HuH-7.5 (cell line): Measurements from ENCODE around the gene SEMA5A.

Experiments
- DNase-seq: peaks from one replicate; pipeline ENCODE4 v3.0.0; 2011; ENCODE audit warnings: low spot score

The SEMA5A gene

GRCh38 chr5:9324348-9325077 lies 221.4 kb downstream of the SEMA5A start:
- DNase-seq, result no peak

DNA sequence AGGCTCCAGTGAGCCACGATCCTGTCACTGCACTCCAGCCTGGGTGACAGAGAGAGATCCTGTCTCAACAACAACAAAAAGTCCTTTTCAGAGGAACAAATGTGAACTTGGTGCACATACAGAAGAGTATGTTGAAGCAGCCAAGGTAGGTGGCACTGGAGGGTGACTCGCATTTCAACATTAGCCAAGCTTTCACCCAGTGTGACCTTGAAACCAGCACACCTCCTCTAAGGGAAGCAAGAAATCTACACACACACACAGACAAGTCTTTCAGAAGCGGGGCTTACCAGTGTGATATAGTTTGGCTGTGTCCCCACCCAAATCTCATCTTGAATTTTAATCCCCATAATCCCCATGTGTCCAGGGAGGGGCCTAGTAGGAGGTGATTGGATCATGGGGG lies 225.2 kb downstream of the SEMA5A start:
- no peak for DNase-seq

- no peak for DNase-seq
Measured at GRCh38 chr5:9318031-9318430, 227.8 kb downstream of the SEMA5A start.

DNA sequence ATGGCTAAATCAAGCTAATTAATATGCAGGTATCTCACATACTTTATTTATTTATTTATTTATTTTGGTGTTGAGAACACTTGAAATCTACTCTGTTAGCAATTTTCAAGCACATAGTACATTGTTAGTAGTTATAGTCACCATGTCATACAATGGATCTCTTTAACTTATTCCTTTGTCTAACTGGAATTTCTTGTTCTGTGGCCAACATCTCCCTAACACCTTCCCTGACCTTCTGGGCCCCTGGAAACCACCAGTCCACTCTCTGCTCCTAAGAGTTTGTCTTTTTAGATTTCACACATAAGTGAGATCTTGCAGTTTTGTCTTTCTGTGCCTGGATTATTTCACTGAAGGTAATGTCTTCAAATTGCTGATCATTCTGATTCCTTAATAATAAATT lies 229.1 kb downstream of the SEMA5A start:
- DNase-seq, result no peak

DNA sequence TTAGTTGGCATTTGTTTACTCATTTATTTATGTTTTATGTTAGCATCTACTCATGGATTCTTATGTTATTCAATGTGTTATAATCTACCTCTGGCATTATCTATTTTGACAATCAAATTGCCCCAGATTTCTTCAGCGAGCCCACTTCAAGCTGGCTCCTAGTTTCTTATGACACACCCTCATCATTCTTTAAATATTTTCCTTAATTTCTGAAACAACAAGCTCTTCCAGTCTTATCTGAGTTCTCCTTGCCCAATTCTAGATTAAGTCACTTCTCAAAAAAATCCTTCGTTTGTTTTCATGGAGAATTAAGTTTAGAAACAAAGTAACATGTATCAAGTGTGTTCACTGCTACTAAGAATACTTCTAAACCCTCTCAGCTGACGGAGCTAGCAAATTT lies 229.8 kb downstream of the SEMA5A start:
- no peak for DNase-seq

DNA sequence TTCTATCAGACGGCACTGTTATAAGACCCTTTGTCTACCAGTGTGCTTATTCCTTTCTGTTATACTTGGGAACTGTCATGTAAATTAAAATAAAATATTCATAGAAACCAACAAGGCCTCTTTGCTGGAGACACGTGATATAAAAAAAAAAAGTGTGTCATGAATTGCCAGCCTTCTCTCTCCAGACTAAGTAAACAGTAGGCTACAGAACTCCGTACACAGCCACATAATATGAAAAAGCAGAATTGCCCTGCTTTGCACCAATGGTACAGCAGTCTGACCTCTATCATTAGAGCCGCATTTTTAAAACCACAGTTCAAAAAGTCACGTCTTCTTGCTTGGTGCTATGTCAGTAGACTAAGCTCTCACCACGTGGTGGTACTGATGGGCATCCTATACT lies 231.3 kb downstream of the SEMA5A start:
- no peak for DNase-seq

DNA sequence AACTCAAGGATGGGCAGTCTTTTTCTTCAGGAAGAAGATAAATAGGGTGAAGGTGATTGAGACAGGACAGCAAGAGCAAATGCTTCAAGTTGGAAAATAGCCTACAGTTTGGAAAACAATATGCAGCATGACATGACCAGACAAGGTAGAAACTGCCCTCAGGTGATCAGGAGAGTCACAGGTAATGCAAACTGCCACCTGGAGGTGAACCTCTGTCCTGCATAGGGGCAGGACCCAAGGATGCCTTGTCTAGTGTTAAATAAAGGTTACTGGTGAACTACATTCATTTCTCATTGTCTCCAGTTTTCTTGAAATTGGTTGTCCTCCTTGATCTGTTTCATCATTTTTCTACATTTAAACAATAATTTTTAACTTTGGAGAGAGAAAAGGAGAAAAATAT lies 232.1 kb downstream of the SEMA5A start:
- DNase-seq, result no peak

DNA sequence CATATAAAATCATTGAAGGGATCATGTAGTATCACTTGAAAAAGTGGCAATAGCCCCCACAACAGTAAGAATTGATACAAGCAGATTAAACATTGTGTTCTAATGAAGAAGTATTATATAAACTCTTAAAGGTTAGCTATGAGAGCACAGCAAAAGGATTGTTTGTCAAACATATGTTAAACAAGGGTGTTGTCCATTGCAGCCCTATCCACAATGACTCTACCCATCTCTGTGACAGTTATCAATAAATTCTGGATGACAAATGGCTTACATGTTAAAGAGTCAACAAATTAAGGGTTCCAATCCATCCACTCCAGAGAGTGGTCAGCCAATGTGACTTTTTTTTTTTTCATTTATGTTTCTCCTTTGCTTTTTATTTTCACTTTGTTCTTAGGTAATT lies 238.7 kb downstream of the SEMA5A start:
- DNase-seq, result no peak

- no peak for DNase-seq
Measured at GRCh38 chr5:9302218-9302617, 243.7 kb downstream of the SEMA5A start.

DNA sequence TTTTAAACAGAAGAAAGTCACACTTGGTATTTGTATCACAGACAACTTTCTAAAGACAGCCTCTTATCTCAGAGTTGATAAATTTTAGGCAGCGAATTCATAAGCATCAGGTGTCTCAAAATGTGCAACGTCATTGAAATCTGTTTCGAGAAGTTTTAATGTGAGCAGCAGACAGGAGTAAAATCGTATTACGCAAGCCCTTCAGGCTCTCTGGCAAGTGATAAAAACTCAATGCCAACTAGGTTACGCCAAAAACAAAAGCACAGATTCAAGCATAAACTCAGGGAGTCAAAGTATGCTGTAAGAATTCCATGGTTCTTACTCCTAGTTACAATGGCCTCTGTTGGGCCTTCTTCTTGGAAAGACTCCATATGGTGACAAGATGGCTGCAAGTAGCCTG lies 244.7 kb downstream of the SEMA5A start:
- DNase-seq, result no peak

- no peak for DNase-seq
Measured at GRCh38 chr5:9297134-9297533, 248.7 kb downstream of the SEMA5A start.

GRCh38 chr5:9295466-9295801 lies 250.4 kb downstream of the SEMA5A start:
- DNase-seq, result no peak

GRCh38 chr5:9294793-9295465 lies 250.9 kb downstream of the SEMA5A start:
- DNase-seq, result no peak

DNA sequence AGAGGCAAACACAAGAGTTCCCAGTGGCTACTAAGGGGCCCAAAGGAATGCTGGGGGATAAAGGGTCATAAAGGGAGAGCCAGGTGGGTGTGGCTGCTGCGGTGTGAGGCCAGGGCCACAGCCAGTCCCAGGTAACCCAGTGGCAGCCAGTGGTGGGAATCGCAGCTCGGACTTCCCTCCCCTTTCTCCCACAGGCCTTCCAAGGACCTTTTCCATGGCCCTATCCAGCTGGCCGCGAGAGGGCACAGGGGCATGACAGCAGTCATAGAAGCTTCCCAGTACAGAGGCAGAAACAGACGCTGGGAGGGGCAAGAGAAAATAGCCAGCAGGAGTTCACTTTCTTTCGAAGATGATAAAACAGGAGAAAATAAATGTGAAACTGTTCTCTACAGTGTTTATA lies 257.6 kb downstream of the SEMA5A start:
- no peak for DNase-seq

DNA sequence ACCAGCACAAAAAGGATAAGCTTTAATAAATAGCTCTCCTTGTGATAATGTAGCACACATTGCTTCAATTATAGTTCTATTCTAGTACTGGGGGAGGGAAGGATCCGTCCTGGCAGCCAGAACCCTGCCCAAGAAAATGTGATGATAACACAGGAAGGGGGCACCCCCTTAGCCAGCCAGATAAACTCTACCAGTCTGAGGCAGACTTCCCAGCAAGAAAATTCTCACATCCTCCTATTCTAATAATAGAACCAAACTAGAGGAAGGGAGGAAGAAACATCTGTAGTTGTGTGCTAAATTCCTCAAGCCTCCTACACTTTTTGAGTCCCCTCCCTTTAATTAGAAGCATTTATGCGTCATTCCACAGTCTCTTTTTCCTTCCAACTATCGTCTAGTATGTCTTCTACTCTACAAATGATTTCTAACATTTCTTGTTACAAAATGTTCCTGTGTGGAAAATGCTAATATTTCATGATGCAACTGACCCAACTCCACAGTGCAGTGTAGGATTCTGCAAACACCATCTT lies 261.0 kb downstream of the SEMA5A start:
- DNase-seq, result no peak

GRCh38 chr5:9284272-9284671 lies 261.6 kb downstream of the SEMA5A start:
- no peak for DNase-seq

GRCh38 chr5:9283473-9283872 lies 262.4 kb downstream of the SEMA5A start:
- no peak for DNase-seq

DNA sequence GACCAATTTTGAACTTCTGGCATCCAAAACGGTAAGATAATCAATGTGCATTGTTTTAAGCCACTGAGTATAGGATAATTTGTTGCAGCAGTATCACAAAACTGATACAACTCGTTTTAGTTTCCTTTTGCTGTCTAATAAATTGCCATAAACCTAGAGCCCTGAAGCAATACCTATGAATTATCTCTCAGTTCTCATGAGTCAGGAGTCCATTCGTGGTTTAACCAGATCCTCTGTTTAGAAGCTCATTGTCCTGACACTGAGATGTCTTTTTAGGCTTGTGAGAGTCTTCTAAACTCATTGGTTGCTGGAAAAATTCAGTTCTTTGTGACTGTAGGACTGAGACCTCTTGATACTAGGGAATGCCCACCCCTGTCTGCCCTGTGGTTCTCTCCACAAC lies 262.9 kb downstream of the SEMA5A start:
- no peak for DNase-seq

DNA sequence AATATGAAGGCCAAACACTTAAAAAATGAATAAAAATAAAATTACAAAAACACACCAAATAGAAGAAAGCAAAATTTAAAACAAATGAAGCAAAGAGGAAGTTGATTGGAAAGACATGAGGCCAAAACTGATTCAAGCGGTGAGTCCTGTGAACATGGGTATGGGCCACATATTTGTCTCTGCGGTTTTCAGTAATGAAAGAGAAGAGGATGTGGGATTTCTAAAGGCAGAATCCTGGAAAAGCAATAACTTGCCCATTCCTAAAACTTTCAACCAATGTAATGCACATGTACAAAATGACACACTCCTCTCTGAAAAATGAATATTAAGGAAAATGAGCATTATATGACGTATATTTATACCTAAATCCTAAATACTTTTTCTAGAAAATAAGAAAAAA lies 263.7 kb downstream of the SEMA5A start:
- DNase-seq, result no peak

DNA sequence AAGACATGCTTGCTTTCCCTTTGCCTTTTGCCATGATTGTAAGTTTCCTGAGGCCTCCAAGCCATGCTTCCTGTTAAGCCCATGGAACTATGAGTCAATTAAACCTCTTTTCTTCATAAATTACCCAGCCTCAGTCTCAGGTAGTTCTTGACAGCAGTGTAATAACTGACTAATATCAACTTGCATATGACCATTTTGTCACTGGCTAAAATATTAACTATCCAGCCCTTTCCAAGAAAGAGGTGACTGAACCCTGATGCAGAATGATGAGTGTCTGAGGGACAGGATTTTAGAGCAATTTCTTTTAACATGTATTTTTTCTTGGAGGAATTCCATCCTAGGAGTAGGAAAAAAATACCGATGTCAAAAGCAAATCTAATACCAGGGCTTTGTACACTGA lies 266.1 kb downstream of the SEMA5A start:
- DNase-seq, result no peak

- no peak for DNase-seq
Measured at GRCh38 chr5:9278921-9279603, 266.8 kb downstream of the SEMA5A start.

DNA sequence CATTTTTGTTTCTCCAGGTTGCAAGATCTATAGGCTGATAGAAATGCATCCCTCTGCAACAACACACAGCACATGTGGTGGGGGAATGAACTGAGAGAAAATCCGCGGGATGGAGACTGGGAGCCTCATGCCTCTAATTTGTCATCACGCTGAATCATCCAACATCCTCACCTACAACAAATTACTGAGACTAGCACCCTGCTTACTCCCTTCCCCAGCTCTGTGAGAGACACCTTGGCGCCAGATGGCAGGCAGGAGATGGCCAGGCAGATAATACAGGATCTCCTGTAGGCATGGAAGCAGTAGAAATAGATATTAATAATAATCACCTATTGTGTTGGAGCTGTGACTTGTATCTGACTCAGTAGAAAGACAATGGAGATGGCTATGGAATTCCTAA lies 276.9 kb downstream of the SEMA5A start:
- DNase-seq, result no peak

- DNase-seq, result no peak
Measured at GRCh38 chr5:9268226-9268625, 277.6 kb downstream of the SEMA5A start.
